GM12878 (cell line): ENCODE results near the gene CDC6.

Source experiments
- HDAC2 ChIP-seq: fragments of 200-600 bp; sonication (generic); IDR thresholded peaks from 2 replicates; pipeline ENCODE4 v1.6.1; 2017
- HDGF ChIP-seq: fragments of 450-650 bp; IDR thresholded peaks from 2 replicates; pipeline ENCODE4 v1.6.1; 2016; ENCODE audit warnings: antibody characterized with exemption
- JUNB ChIP-seq: IDR thresholded peaks from 2 replicates; pipeline ENCODE4 v1.6.1; 2016; ENCODE audit warnings: antibody characterized with exemption, mild to moderate bottlenecking
- MXI1 ChIP-seq: fragments of 150-350 bp; IDR thresholded peaks from 2 replicates; pipeline ENCODE4 v1.6.1; 2011; ENCODE audit warnings: low read depth, mild to moderate bottlenecking, inconsistent platforms, low read length, improper control_type of control experiment
- PAX5 ChIP-seq: IDR thresholded peaks from 2 replicates; pipeline ENCODE4 v1.6.1; 2011; ENCODE audit warnings: low read depth, low read length, borderline replicate concordance
- POLR2A ChIP-seq: IDR thresholded peaks from 2 replicates; pipeline ENCODE4 v1.6.1; 2011; ENCODE audit warnings: low read depth, mild to moderate bottlenecking, low read length
- POLR2AphosphoS5 ChIP-seq: IDR thresholded peaks from 2 replicates; pipeline ENCODE4 v1.6.1; 2011; ENCODE audit warnings: mild to moderate bottlenecking, low read length, inconsistent platforms
- REST ChIP-seq: IDR thresholded peaks from 2 replicates; pipeline ENCODE4 v1.6.1; 2012; ENCODE audit warnings: mild to moderate bottlenecking, low read depth, low read length
- SIN3A ChIP-seq: IDR thresholded peaks from 2 replicates; pipeline ENCODE4 v1.6.1; 2012; ENCODE audit warnings: low read depth, low read length, improper control_type of control experiment
- USF2 ChIP-seq: IDR thresholded peaks from 2 replicates; pipeline ENCODE4 v1.6.1; 2011; ENCODE audit warnings: low read depth, low read length, improper control_type of control experiment, borderline replicate concordance
- TF ChIP-seq, protein P1 (sequence below), 3 experiments: IDR thresholded peaks in 2 of 3; conservative IDR thresholded peaks in 1 of 3; 2 replicates each; pipeline ENCODE4 v1.5.1; 2011; ENCODE audit warnings: low read depth in 3 of 3, low read length in 3 of 3, mild to moderate bottlenecking in 3 of 3, control low read depth in 2 of 3, moderate library complexity in 2 of 3, inconsistent platforms in 1 of 3, mixed read lengths in 1 of 3; ENCODE audit not compliant: control insufficient read depth in 2 of 3, insufficient read depth in 1 of 3; ENCODE audit errors: extremely low read depth in 1 of 3
- TF ChIP-seq, protein P2 (sequence below): fragments of 450-650 bp; IDR thresholded peaks from 2 replicates; pipeline ENCODE4 v1.6.1; 2016; ENCODE audit warnings: mild to moderate bottlenecking

- TF ChIP-seq, protein P1, sequence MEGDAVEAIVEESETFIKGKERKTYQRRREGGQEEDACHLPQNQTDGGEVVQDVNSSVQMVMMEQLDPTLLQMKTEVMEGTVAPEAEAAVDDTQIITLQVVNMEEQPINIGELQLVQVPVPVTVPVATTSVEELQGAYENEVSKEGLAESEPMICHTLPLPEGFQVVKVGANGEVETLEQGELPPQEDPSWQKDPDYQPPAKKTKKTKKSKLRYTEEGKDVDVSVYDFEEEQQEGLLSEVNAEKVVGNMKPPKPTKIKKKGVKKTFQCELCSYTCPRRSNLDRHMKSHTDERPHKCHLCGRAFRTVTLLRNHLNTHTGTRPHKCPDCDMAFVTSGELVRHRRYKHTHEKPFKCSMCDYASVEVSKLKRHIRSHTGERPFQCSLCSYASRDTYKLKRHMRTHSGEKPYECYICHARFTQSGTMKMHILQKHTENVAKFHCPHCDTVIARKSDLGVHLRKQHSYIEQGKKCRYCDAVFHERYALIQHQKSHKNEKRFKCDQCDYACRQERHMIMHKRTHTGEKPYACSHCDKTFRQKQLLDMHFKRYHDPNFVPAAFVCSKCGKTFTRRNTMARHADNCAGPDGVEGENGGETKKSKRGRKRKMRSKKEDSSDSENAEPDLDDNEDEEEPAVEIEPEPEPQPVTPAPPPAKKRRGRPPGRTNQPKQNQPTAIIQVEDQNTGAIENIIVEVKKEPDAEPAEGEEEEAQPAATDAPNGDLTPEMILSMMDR (IDR thresholded peaks at IDR 0.05 in 2 of 3, conservative IDR thresholded peaks at IDR 0.05 in 1 of 3; ENCODE audit: control insufficient read depth in 2 of 3, extremely low read depth in 1 of 3, insufficient read depth in 1 of 3, low read depth in 3 of 3, low read length in 3 of 3) = no peak
- TF ChIP-seq, protein P2, sequence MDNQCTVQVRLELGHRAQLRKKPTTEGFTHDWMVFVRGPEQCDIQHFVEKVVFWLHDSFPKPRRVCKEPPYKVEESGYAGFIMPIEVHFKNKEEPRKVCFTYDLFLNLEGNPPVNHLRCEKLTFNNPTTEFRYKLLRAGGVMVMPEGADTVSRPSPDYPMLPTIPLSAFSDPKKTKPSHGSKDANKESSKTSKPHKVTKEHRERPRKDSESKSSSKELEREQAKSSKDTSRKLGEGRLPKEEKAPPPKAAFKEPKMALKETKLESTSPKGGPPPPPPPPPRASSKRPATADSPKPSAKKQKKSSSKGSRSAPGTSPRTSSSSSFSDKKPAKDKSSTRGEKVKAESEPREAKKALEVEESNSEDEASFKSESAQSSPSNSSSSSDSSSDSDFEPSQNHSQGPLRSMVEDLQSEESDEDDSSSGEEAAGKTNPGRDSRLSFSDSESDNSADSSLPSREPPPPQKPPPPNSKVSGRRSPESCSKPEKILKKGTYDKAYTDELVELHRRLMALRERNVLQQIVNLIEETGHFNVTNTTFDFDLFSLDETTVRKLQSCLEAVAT = no peak
- no peak for TF ChIP-seq MXI1
- TF ChIP-seq HDGF = no peak
- no peak for TF ChIP-seq POLR2A
- no peak for TF ChIP-seq POLR2AphosphoS5
- no peak for TF ChIP-seq USF2
- no peak for TF ChIP-seq REST
- no peak for TF ChIP-seq PAX5
- no peak for TF ChIP-seq HDAC2
- TF ChIP-seq JUNB = no peak
- TF ChIP-seq SIN3A = no peak
Measured at GRCh38 chr17:40326832-40327199, 39.1 kb downstream of the CDC6 start.
